Natural killer cell (primary cell): Measurements from ENCODE around the gene SAG. TPM values are rescaled to one million over a fixed set of nuclear protein-coding genes. Genes with fewer than 3 reads are reported as not detected.
"Not testable (repeated sequence)": the region's sequence is repeated elsewhere in the genome, so short reads cannot be mapped to it uniquely, and the experiment has no call there.

Experiments used
- ATAC-seq, 3 donors: fragments of 150-1000 bp in 2 of 3; fragments of 200-7000 bp in 1 of 3; cut with Tn5 transposase; 1 replicate in 1 of 3; 2 replicates in 2 of 3; pipeline ENCODE4 v1.10.0; 2021; ENCODE audit warnings: mild to moderate bottlenecking in 2 of 3, moderate library complexity in 2 of 3
- DNase-seq, 2 donors: peaks; one replicate each; pipeline versions ENCODE4 v3.0.0 to v3.0.0-alpha.2; 2013 to 2021; ENCODE audit warnings: mixed read lengths in 1 of 2
- H3K27ac ChIP-seq: one replicate; pipeline ENCODE4 v1.5.1; 2013; ENCODE audit warnings: mild to moderate bottlenecking, low read length
- H3K27me3 ChIP-seq: one replicate; pipeline ENCODE4 v1.6.1; 2013; ENCODE audit warnings: low read length; ENCODE audit not compliant: control insufficient read depth, insufficient read depth
- H3K36me3 ChIP-seq: one replicate; pipeline ENCODE4 v1.6.1; 2013; ENCODE audit warnings: low read length; ENCODE audit not compliant: control insufficient read depth, insufficient read depth
- H3K4me1 ChIP-seq: one replicate; pipeline ENCODE4 v1.6.1; 2013; ENCODE audit warnings: low read length; ENCODE audit not compliant: control insufficient read depth, insufficient read depth
- H3K4me3 ChIP-seq: one replicate; pipeline ENCODE4 v1.5.1; 2013; ENCODE audit warnings: low read length
- H3K9me3 ChIP-seq: one replicate; pipeline ENCODE4 v1.6.1; 2013; ENCODE audit warnings: low read length; ENCODE audit not compliant: control insufficient read depth, insufficient read depth
- H3K27ac Mint-ChIP-seq, 2 donors: one replicate each; pipeline ENCODE4 v1.8.0; 2022; ENCODE audit warnings: mild to moderate bottlenecking in 2 of 2, mixed read lengths in 2 of 2, moderate library complexity in 1 of 2
- H3K27me3 Mint-ChIP-seq, 2 donors: one replicate each; pipeline ENCODE4 v1.8.0; 2022; ENCODE audit warnings: low read depth in 2 of 2, mixed read lengths in 2 of 2
- H3K36me3 Mint-ChIP-seq: one replicate; pipeline ENCODE4 v1.8.0; 2022; ENCODE audit warnings: mixed read lengths
- H3K4me1 Mint-ChIP-seq, 2 donors: one replicate each; pipeline ENCODE4 v1.8.0; 2022; ENCODE audit warnings: mixed read lengths in 2 of 2
- H3K4me3 Mint-ChIP-seq: one replicate; pipeline ENCODE4 v1.8.0; 2022; ENCODE audit warnings: mild to moderate bottlenecking, moderate library complexity, mixed read lengths
- H3K9me3 Mint-ChIP-seq, 2 donors: one replicate each; pipeline ENCODE4 v1.8.0; 2022; ENCODE audit warnings: mixed read lengths in 2 of 2
- WGBS: methylation state at CpG from one replicate; pipeline ENCODE4 v1.1.7; 2013; ENCODE audit warnings: missing lambda C conversion rate; ENCODE audit not compliant: insufficient coverage; 5-methylcytosine and 5-hydroxymethylcytosine counted together
- intact Hi-C: fragments of 100-400 bp; cut with micrococcal nuclease; formaldehyde crosslinking; loops from one replicate; pipeline ENCODE4 v1.14.2; 2022
- total RNA-seq, 4 donors: library from RNA; stranded (reverse); fragments of 120-200 nt in 1 of 4; gene quantifications; one replicate each; pipeline versions ENCODE4 v1.2.3 to v1.2.4, GENCODE V29; 2013 to 2022
- TF ChIP-seq, protein P1 (sequence below): fragments of 200-600 bp; IDR thresholded peaks from one replicate; pipeline ENCODE4 v1.8.0; 2022; ENCODE audit warnings: antibody characterized with exemption

Gene SAG
- total RNA-seq, 3 donors from 2014 or later (not counting 1 experiment from before 2014, with no cell fraction given): 0.11 to 0.33 (median 0.12) TPM

GRCh38 chr2:233371641-233372040 is 64.0 kb downstream of the SAG start:
- Histone ChIP-seq H3K4me1 (peaks cover 19% of the 10 kb centered on the region), H3K27me3 (no peaks in the 10 kb centered on the region), H3K4me3 (no peak overlapping the region), H3K27ac (no peak overlapping the region), H3K36me3 (peaks cover 30% of the 10 kb centered on the region), H3K9me3 (no peaks in the 10 kb centered on the region)
- Mint-ChIP-seq H3K36me3 (peaks cover 8% of the 10 kb centered on the region), H3K4me3 (no peak overlapping the region), H3K27ac (peak overlapping the region in 1 of 2 donors; percentile 87), H3K9me3 (no peaks in the 10 kb centered on the region), H3K4me1 (peaks cover 67 to 68% of the 10 kb centered on the region in 2 donors), H3K27me3 (no peaks in the 10 kb centered on the region)
- 100% methylated on average over 1 of the region's 2 CpGs for whole genome bisulfite sequencing
- TF ChIP-seq, protein P1, sequence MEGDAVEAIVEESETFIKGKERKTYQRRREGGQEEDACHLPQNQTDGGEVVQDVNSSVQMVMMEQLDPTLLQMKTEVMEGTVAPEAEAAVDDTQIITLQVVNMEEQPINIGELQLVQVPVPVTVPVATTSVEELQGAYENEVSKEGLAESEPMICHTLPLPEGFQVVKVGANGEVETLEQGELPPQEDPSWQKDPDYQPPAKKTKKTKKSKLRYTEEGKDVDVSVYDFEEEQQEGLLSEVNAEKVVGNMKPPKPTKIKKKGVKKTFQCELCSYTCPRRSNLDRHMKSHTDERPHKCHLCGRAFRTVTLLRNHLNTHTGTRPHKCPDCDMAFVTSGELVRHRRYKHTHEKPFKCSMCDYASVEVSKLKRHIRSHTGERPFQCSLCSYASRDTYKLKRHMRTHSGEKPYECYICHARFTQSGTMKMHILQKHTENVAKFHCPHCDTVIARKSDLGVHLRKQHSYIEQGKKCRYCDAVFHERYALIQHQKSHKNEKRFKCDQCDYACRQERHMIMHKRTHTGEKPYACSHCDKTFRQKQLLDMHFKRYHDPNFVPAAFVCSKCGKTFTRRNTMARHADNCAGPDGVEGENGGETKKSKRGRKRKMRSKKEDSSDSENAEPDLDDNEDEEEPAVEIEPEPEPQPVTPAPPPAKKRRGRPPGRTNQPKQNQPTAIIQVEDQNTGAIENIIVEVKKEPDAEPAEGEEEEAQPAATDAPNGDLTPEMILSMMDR: no peak
- intact Hi-C loops: no loop called here
- DNase-seq (no peak), ATAC-seq (no peak)

- no peak overlapping the region for H3K4me3 Mint-ChIP-seq
- peaks cover 38% of the 10 kb centered on the region for H3K36me3 ChIP-seq
- no peak for ATAC-seq
- TF ChIP-seq, protein P1: no peak
- no peaks in the 10 kb centered on the region for H3K27me3 ChIP-seq
- no peak overlapping the region for H3K4me3 ChIP-seq
- 98% methylated on average over 8 of the region's 8 CpGs for WGBS
- intact Hi-C loops: no loop called here
- no peak overlapping the region for H3K27ac ChIP-seq
- H3K27me3 Mint-ChIP-seq: no peaks in the 10 kb centered on the region
- H3K4me1 ChIP-seq: peaks cover 15% of the 10 kb centered on the region
- no peak for DNase-seq
- H3K9me3 ChIP-seq: no peaks in the 10 kb centered on the region
- H3K9me3 Mint-ChIP-seq: no peaks in the 10 kb centered on the region
- peaks cover 60 to 61% of the 10 kb centered on the region in 2 donors for H3K4me1 Mint-ChIP-seq
- peak overlapping the region; percentile 31 to 87 for H3K27ac Mint-ChIP-seq
- H3K36me3 Mint-ChIP-seq: peaks cover 15% of the 10 kb centered on the region
These were observed 65.2 kb downstream of the SAG start for GRCh38 chr2:233372855-233373254.

DNA sequence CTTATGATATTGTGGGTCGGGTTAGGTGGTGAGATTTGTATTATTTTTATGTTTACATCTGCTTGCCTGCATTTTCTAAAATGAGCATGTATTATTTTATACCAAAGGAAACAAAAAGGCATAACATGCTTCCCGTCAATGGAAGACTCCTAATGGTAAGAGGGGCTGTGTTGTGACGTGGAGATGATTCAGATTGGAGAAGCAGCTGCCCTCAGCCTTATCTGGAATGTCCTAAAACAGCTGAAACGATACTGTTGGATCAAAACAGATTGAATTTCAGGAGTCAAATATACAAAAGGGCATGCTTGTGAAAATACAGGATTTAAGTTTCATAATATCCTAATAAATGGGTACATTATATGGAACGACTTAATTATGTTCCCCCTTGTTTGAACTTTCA is 65.7 kb downstream of the SAG start:
- H3K36me3 ChIP-seq: peaks cover 39% of the 10 kb centered on the region
- peak overlapping the region; percentile 33 for H3K4me3 Mint-ChIP-seq
- peak overlapping the region; percentile 31 to 87 for H3K27ac Mint-ChIP-seq
- H3K36me3 Mint-ChIP-seq: peaks cover 15% of the 10 kb centered on the region
- no peaks in the 10 kb centered on the region for H3K9me3 ChIP-seq
- peaks cover 57 to 59% of the 10 kb centered on the region in 2 donors for H3K4me1 Mint-ChIP-seq
- no peak overlapping the region for H3K27ac ChIP-seq
- ATAC-seq (no peak), DNase-seq (no peak)
- H3K27me3 ChIP-seq: no peaks in the 10 kb centered on the region
- WGBS: 97% methylated on average over 4 of the region's 5 CpGs
- H3K27me3 Mint-ChIP-seq: no peaks in the 10 kb centered on the region
- H3K4me3 ChIP-seq: no peak overlapping the region
- TF ChIP-seq, protein P1: no peak
- peaks cover 15% of the 10 kb centered on the region for H3K4me1 ChIP-seq
- intact Hi-C loops: no loop called here
- H3K9me3 Mint-ChIP-seq: no peaks in the 10 kb centered on the region

GRCh38 chr2:233374776-233375175 is 67.2 kb downstream of the SAG start:
- H3K27me3 ChIP-seq, H3K27me3 Mint-ChIP-seq, DNase-seq, intact Hi-C loops, H3K4me3 Mint-ChIP-seq, H3K4me3 ChIP-seq, ATAC-seq, H3K27ac ChIP-seq, H3K9me3 Mint-ChIP-seq, H3K9me3 ChIP-seq: not testable (repeated sequence)
- WGBS: 96% methylated on average over 10 of the region's 11 CpGs
- peaks cover 55 to 58% of the 10 kb centered on the region in 2 donors for H3K4me1 Mint-ChIP-seq
- peak overlapping the region in 1 of 2 donors; percentile 69 for H3K27ac Mint-ChIP-seq
- Histone ChIP-seq H3K4me1 (peaks cover 22% of the 10 kb centered on the region), H3K36me3 (peaks cover 33% of the 10 kb centered on the region)
- peaks cover 15% of the 10 kb centered on the region for H3K36me3 Mint-ChIP-seq
